GM12878 (cell line): Measurements from ENCODE around the gene C8G.

ENCODE experiments used
- BRCA1 ChIP-seq: IDR thresholded peaks from 2 replicates; pipeline ENCODE4 v1.6.1; 2011; ENCODE audit warnings: low read depth, low read length, improper control_type of control experiment
- CEBPB ChIP-seq, 2 experiments: fragments of 150-350 bp in 1 of 2; IDR thresholded peaks; 2 replicates each; pipeline ENCODE4 v1.6.1; 2012 to 2014; ENCODE audit warnings: low read depth in 2 of 2, low read length in 2 of 2, borderline replicate concordance in 1 of 2, inconsistent platforms in 1 of 2
- DPF2 ChIP-seq: fragments of 450-650 bp; IDR thresholded peaks from 2 replicates; pipeline ENCODE4 v1.6.1; 2017; ENCODE audit warnings: mild to moderate bottlenecking
- FOS ChIP-seq: IDR thresholded peaks from 3 replicates; pipeline ENCODE4 v1.6.1; 2011; ENCODE audit warnings: borderline replicate concordance; ENCODE audit not compliant: insufficient read length; ENCODE audit errors: extremely low read depth
- HDAC2 ChIP-seq: fragments of 200-600 bp; sonication (generic); IDR thresholded peaks from 2 replicates; pipeline ENCODE4 v1.6.1; 2017
- HDGF ChIP-seq: fragments of 450-650 bp; IDR thresholded peaks from 2 replicates; pipeline ENCODE4 v1.6.1; 2016; ENCODE audit warnings: antibody characterized with exemption
- RAD21 ChIP-seq: IDR thresholded peaks from 2 replicates; pipeline ENCODE4 v1.6.1; 2011; ENCODE audit warnings: mild to moderate bottlenecking, low read depth, low read length, moderate library complexity; ENCODE audit not compliant: insufficient read depth
- TF ChIP-seq, protein P1 (sequence below): IDR thresholded peaks from 2 replicates; pipeline ENCODE4 v1.6.1; 2011; ENCODE audit warnings: borderline replicate concordance, low read depth, mild to moderate bottlenecking, moderate library complexity, low read length; ENCODE audit not compliant: insufficient read depth, poor library complexity, severe bottlenecking
- TF ChIP-seq, protein P2 (sequence below): fragments of 450-650 bp; IDR thresholded peaks from 2 replicates; pipeline ENCODE4 v1.6.1; 2016; ENCODE audit warnings: mild to moderate bottlenecking, moderate library complexity, borderline replicate concordance
- TF ChIP-seq, protein P3 (sequence below), 3 experiments: IDR thresholded peaks in 2 of 3; conservative IDR thresholded peaks in 1 of 3; 2 replicates each; pipeline ENCODE4 v1.5.1; 2011; ENCODE audit warnings: low read depth in 3 of 3, low read length in 3 of 3, mild to moderate bottlenecking in 3 of 3, control low read depth in 2 of 3, moderate library complexity in 2 of 3, inconsistent platforms in 1 of 3, mixed read lengths in 1 of 3; ENCODE audit not compliant: control insufficient read depth in 2 of 3, insufficient read depth in 1 of 3; ENCODE audit errors: extremely low read depth in 1 of 3

DNA sequence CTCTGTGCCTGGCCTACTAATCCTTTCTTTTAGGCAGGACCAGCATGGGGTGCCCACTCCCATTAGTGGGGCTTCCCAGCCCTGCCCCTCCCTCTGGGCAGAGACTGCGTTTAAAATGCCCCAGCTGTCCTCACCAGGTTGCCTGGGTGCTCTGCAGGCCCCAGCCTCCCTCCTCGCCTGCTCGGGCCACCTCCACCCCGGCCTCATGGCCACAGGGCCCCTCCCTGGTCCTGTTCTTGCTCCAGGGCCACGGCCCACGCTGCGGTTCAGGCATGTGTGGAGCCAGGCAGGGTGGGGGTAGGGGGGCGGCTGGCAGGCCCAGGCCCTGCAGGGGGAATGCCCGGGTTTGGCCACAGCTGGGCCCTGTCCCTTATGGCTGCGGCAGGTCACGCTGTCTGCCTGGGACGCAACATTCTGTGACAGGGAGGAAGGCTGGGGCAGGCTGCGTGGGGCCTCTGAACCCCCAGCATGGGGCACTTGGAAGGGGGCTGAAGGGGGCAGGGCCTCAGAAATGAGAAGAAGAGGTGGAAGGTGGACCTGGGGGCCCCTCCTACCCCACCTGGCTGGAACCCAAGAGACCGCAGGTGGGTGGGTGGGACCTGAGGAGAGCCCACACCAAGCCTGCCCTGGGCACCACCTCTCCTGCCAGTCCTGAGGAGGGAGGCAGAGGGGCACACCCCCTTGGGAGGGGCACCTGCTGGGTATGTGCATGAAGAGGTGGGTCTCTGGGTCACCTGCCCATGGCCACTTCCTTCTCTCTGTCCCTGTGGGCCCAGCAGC, 6.7 kb downstream of the C8G start, which contains the start of gene LCN12:
- TF ChIP-seq DPF2 (no peak), RAD21 (no peak), CEBPB (IDR thresholded peaks at IDR 0.05; ENCODE audit: borderline replicate concordance in 1 of 2, low read depth in 2 of 2, low read length in 2 of 2) (no peak), HDGF (no peak), HDAC2 (no peak), FOS (no peak), BRCA1 (no peak)
- TF ChIP-seq, protein P1, sequence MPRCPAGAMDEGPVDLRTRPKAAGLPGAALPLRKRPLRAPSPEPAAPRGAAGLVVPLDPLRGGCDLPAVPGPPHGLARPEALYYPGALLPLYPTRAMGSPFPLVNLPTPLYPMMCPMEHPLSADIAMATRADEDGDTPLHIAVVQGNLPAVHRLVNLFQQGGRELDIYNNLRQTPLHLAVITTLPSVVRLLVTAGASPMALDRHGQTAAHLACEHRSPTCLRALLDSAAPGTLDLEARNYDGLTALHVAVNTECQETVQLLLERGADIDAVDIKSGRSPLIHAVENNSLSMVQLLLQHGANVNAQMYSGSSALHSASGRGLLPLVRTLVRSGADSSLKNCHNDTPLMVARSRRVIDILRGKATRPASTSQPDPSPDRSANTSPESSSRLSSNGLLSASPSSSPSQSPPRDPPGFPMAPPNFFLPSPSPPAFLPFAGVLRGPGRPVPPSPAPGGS, result no peak
- TF ChIP-seq, protein P2, sequence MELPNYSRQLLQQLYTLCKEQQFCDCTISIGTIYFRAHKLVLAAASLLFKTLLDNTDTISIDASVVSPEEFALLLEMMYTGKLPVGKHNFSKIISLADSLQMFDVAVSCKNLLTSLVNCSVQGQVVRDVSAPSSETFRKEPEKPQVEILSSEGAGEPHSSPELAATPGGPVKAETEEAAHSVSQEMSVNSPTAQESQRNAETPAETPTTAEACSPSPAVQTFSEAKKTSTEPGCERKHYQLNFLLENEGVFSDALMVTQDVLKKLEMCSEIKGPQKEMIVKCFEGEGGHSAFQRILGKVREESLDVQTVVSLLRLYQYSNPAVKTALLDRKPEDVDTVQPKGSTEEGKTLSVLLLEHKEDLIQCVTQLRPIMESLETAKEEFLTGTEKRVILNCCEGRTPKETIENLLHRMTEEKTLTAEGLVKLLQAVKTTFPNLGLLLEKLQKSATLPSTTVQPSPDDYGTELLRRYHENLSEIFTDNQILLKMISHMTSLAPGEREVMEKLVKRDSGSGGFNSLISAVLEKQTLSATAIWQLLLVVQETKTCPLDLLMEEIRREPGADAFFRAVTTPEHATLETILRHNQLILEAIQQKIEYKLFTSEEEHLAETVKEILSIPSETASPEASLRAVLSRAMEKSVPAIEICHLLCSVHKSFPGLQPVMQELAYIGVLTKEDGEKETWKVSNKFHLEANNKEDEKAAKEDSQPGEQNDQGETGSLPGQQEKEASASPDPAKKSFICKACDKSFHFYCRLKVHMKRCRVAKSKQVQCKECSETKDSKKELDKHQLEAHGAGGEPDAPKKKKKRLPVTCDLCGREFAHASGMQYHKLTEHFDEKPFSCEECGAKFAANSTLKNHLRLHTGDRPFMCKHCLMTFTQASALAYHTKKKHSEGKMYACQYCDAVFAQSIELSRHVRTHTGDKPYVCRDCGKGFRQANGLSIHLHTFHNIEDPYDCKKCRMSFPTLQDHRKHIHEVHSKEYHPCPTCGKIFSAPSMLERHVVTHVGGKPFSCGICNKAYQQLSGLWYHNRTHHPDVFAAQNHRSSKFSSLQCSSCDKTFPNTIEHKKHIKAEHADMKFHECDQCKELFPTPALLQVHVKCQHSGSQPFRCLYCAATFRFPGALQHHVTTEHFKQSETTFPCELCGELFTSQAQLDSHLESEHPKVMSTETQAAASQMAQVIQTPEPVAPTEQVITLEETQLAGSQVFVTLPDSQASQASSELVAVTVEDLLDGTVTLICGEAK, result no peak
- TF ChIP-seq, protein P3, sequence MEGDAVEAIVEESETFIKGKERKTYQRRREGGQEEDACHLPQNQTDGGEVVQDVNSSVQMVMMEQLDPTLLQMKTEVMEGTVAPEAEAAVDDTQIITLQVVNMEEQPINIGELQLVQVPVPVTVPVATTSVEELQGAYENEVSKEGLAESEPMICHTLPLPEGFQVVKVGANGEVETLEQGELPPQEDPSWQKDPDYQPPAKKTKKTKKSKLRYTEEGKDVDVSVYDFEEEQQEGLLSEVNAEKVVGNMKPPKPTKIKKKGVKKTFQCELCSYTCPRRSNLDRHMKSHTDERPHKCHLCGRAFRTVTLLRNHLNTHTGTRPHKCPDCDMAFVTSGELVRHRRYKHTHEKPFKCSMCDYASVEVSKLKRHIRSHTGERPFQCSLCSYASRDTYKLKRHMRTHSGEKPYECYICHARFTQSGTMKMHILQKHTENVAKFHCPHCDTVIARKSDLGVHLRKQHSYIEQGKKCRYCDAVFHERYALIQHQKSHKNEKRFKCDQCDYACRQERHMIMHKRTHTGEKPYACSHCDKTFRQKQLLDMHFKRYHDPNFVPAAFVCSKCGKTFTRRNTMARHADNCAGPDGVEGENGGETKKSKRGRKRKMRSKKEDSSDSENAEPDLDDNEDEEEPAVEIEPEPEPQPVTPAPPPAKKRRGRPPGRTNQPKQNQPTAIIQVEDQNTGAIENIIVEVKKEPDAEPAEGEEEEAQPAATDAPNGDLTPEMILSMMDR (IDR thresholded peaks at IDR 0.05 in 2 of 3, conservative IDR thresholded peaks at IDR 0.05 in 1 of 3; ENCODE audit: control insufficient read depth in 2 of 3, extremely low read depth in 1 of 3, insufficient read depth in 1 of 3, low read depth in 3 of 3, low read length in 3 of 3), result no peak
